Measurements from ENCODE around the gene WDR74.

WDR74 gene

GRCh38 chr11:62875698-62876478, 36.5 kb upstream of the WDR74 start:
- DNase-seq (no peak), ATAC-seq (ENCODE audit: insufficient read depth, low read depth) (no peak)
- peaks cover 40% of the 10 kb centered on the region for H3K79me2 ChIP-seq (ENCODE audit: insufficient read depth, low read length)

GRCh38 chr11:62874851-62875250, 35.5 kb upstream of the WDR74 start:
- ATAC-seq (ENCODE audit: insufficient read depth, low read depth), result no peak
- TF ChIP-seq EZH2 (IDR thresholded peaks at IDR 0.05; ENCODE audit: borderline replicate concordance, low read depth, low read length, severe bottlenecking) (no peak), CTCF (IDR thresholded peaks at IDR 0.05; ENCODE audit: borderline replicate concordance, extremely low read depth, low read length, poor library complexity, severe bottlenecking) (no peak)
- H4K20me1 ChIP-seq (ENCODE audit: insufficient read depth, low read length), result peaks cover 2% of the 10 kb centered on the region; the same call in 1 of the 2 replicates
- H3K36me3 ChIP-seq (ENCODE audit: insufficient read depth, low read length), result peaks cover 57% of the 10 kb centered on the region
- H3K9ac ChIP-seq (ENCODE audit: low read depth, low read length), result no peak overlapping the region
- H3K27me3 ChIP-seq (ENCODE audit: insufficient read depth, low read length, poor library complexity), result no peaks in the 10 kb centered on the region
- DNase-seq, result no peak
- H3K27ac ChIP-seq (ENCODE audit: low read length), result no peak overlapping the region
- no peak overlapping the region for H3K4me3 ChIP-seq (ENCODE audit: low read depth in 1 of 2, low read length in 2 of 2)
- peaks cover 10% of the 10 kb centered on the region for H3K4me1 ChIP-seq (ENCODE audit: insufficient read depth, low read length)
- no peak overlapping the region for H3K4me2 ChIP-seq (ENCODE audit: insufficient read depth, low read length)
- H3K9me3 ChIP-seq (ENCODE audit: insufficient read depth, low read length, severe bottlenecking), result no peaks in the 10 kb centered on the region
- peaks cover 34% of the 10 kb centered on the region for H3K79me2 ChIP-seq (ENCODE audit: insufficient read depth, low read length)
- H2AFZ ChIP-seq (ENCODE audit: low read depth, low read length), result no peak overlapping the region

More at GRCh38 chr11:62875698-62876478, 36.5 kb upstream of the WDR74 start:
- no peak overlapping the region for H3K4me3 ChIP-seq (ENCODE audit: low read depth in 1 of 2, low read length in 2 of 2)
- H2AFZ ChIP-seq (ENCODE audit: low read depth, low read length), result no peak overlapping the region
- H3K36me3 ChIP-seq (ENCODE audit: insufficient read depth, low read length), result peaks cover 57% of the 10 kb centered on the region
- H4K20me1 ChIP-seq (ENCODE audit: insufficient read depth, low read length), result peaks cover 2% of the 10 kb centered on the region; the same call in 1 of the 2 replicates
- no peak overlapping the region for H3K27ac ChIP-seq (ENCODE audit: low read length)
- no peak overlapping the region for H3K9ac ChIP-seq (ENCODE audit: low read depth, low read length)
- H3K4me2 ChIP-seq (ENCODE audit: insufficient read depth, low read length), result no peak overlapping the region
- no peaks in the 10 kb centered on the region for H3K9me3 ChIP-seq (ENCODE audit: insufficient read depth, low read length, severe bottlenecking)
- H3K4me1 ChIP-seq (ENCODE audit: insufficient read depth, low read length), result peaks cover 17% of the 10 kb centered on the region
- no peak for TF ChIP-seq CTCF (IDR thresholded peaks at IDR 0.05; ENCODE audit: borderline replicate concordance, extremely low read depth, low read length, poor library complexity, severe bottlenecking)
- TF ChIP-seq EZH2 (IDR thresholded peaks at IDR 0.05; ENCODE audit: borderline replicate concordance, low read depth, low read length, severe bottlenecking), result no peak
- H3K27me3 ChIP-seq (ENCODE audit: insufficient read depth, low read length, poor library complexity), result no peaks in the 10 kb centered on the region

- TF ChIP-seq CTCF (IDR thresholded peaks at IDR 0.05; ENCODE audit: borderline replicate concordance, extremely low read depth, low read length, poor library complexity, severe bottlenecking) (no peak), EZH2 (IDR thresholded peaks at IDR 0.05; ENCODE audit: borderline replicate concordance, low read depth, low read length, severe bottlenecking) (no peak)
- Histone ChIP-seq H3K9me3 (ENCODE audit: insufficient read depth, low read length, severe bottlenecking) (no peaks in the 10 kb centered on the region), H3K36me3 (ENCODE audit: insufficient read depth, low read length) (peaks cover 22% of the 10 kb centered on the region), H4K20me1 (ENCODE audit: insufficient read depth, low read length) (peaks cover 12% of the 10 kb centered on the region; the same call in 1 of the 2 replicates), H3K4me1 (ENCODE audit: insufficient read depth, low read length) (peaks cover 23% of the 10 kb centered on the region), H3K27me3 (ENCODE audit: insufficient read depth, low read length, poor library complexity) (no peaks in the 10 kb centered on the region), H3K4me2 (ENCODE audit: insufficient read depth, low read length) (no peak overlapping the region), H3K4me3 (ENCODE audit: low read depth in 1 of 2, low read length in 2 of 2) (no peak overlapping the region), H3K79me2 (ENCODE audit: insufficient read depth, low read length) (peaks cover 72% of the 10 kb centered on the region), H3K27ac (ENCODE audit: low read length) (no peak overlapping the region), H2AFZ (ENCODE audit: low read depth, low read length) (no peak overlapping the region), H3K9ac (ENCODE audit: low read depth, low read length) (no peak overlapping the region)
- ATAC-seq (ENCODE audit: insufficient read depth, low read depth) (no peak), DNase-seq (no peak)
These were observed 26.2 kb upstream of the WDR74 start for GRCh38 chr11:62865635-62866034.
